NCI-H187 treated with DMSO at 0.1 percent for 48 hours (cell line): ENCODE data around the gene CAMLG.

Experiments used
- DNase-seq: peaks from one replicate; lab custom pipeline; 2025; lab: John Stamatoyannopoulos, UW

The CAMLG gene

DNA sequence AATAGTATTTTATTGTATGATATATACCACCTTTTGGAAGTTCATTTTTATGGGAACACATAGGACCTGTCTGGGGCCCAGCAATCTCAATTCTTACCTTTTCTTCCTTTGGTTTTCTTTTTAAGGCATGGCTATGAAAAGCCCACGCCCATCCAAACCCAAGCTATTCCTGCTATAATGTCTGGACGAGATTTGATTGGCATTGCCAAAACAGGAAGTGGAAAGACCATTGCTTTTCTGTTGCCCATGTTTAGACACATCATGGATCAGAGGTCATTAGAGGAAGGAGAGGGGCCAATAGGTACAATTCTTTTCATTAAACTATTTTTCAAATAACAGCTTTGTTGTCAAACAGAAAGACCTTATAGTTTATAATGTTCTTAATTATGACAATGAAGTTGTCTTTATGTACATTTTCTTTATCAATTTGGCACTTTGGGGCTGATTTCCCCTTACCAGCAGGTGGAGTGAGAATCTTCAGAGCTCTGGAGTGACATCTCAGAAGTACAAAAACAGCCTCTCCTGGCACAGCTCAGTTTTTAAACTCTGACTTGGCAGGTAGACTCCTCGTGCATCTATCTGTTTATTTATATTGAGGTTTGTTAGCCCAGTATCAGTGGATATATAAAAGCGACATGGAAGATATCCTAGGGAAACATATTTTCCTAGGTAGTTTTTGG lies 46.0 kb downstream of the CAMLG start:
- DNase-seq: no peak

DNA sequence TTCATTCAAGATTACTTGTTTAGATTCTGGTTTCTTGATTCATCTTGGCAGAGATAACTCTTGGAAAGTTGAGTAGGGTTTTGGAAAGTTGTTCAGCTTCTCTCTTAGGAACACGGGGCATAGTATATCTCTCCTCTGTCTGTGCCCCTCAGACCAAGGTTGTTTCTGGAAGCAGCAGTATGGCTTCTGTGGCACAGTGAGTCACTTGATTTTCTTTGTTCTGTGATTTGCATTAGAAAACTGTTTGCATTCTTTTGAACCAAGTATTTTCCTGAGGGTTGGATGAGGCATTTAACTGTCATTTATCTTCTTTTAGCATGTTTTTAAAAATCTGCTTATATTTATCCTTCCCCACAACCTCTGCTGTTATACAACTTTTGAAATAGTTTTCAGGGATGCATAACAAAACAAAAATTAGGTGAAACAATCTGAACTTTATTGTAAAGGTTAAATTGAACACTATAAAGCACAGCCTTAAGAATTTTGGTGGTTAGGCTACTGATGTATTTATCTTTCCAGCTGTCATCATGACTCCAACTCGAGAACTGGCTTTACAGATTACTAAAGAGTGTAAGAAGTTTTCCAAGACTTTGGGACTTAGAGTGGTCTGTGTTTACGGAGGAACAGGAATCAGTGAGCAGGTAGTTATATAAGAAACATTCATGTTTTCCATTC lies 46.7 kb downstream of the CAMLG start:
- no peak for DNase-seq

DNA sequence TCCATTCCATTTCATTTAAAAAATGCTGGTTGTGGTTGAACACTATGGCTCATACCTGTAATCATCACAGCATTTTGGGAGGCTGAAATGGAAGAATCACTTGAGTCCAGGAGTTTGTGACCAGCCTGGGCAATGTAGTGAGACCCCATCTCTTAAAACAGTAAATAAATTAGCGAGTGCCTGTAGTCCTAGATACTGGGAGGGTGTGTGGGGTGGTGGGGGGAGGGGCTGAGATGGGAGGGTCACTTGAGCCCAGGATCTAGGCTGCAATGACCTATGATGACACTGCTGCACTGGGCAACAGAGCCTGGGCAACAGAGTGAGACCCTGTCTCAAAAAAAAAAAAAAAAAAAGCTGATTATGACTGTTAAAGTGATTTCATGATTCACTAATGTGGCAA lies 49.3 kb downstream of the CAMLG start:
- no peak for DNase-seq

DNA sequence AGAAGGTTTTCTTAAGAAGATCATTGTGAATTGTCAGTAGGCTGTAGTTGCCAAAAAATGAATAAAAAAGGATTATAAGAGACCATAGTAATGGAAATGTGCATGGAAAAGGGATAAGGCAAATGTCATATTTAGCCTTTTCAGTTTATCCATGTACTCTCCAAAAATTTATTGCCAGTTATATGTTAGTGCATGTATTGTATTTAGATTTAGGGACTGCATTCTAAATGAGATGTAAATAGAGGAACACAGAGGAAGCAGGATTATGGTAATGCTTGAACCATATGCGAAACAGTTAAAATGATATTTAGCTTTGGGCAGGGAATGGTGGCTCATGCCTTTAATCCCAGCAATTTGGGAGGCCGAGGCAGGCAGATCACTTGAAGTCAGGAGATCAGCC lies 53.2 kb downstream of the CAMLG start:
- no peak for DNase-seq

DNA sequence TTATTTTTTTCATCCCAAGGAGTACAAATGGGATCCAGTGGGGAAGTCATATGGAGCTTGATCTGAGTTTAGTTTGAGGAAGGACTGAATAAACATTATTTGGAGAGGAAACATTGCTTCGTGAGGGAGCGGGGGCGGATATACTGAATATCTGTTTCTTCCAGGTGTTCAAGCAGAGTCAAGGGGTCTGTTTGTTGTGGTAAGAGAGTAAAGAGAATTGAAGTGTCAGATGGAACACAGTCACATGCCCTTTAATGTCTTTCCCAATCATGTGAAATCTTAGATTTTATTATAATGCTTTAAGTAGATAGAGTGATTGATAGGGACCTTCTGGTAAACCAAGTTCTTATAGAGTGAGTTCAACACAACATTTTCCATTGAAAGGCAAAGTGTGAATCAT lies 53.9 kb downstream of the CAMLG start:
- no peak for DNase-seq

DNA sequence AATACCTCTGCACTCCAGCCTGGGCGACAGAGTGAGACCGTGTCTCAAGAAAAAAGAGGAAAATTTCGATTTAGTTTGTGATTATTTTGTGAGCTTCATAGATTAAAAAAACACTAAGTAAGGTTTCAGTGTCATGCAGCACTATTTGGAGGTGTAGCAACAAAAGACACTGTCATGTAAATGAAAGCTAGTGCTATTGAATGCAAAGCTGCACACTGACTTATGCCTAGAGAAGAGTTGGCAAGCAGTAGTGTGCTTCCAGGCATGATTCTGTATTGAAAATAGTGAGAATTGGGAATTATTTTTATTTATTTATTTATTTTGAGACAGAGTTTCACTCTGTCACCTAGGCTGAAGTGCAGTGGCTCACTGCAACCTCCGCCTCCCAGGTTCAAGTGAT lies 54.8 kb downstream of the CAMLG start:
- DNase-seq: no peak

DNA sequence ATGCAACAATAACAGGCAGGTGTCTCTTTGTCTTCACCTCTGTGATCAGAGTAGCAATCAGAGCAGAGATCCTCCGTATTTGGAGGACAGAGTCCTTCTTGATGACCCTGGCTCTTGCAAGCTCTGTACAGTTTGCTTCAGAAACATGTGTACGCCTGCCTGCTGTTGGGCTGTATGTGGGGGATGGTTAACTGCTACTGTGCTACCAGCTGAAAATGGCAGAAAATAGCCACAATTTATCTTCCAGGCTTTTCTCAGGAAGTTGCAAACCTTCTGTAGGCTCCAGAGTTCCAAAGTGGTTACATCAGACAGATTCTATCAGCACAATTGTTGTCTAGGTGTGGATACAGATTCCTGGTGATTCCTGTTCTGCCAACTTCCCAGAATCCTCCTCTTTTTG lies 55.7 kb downstream of the CAMLG start:
- DNase-seq: no peak

DNA sequence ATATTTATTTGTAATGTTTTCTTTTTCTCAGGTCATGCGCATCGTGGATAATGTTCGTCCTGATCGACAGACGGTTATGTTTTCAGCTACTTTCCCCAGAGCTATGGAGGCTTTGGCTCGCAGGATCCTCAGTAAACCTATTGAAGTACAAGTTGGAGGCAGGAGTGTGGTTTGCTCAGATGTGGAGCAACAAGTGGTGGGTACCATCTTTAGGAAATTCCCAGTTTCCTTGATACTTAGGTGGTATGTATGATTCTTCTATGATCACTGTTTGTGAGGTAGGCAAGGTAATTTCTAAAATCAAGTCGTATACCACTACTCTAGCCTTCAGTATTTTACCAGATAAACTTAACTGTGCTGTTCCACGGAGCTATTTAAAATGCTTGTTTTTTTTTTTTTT lies 56.5 kb downstream of the CAMLG start:
- DNase-seq: no peak

DNA sequence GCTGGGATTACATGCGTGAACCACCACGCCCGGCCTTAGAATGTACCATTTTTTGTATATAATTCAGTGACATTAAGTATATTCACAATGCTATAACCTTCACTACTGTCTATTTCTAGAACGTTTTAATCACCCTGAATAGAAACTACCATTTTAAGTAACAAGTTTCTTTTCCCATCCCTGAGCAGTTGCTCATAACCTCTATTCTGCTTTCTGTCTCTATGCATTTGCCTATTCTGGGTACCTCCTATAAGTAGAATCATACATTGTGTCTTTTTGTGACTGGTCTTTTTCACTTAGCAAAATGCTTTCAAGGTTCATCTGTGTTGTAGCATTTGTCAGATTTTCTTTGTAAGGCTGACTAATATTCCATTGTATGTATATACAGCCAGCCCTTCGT lies 60.1 kb downstream of the CAMLG start:
- DNase-seq: no peak
